Sigmoid colon (tissue), 7 donors: ENCODE measurements around the gene MRM2. TPM values are rescaled to one million over a fixed set of nuclear protein-coding genes. Genes with fewer than 3 reads are reported as not detected.

Experiments used
- DNase-seq: peaks from one replicate; pipeline ENCODE4 v3.0.0-alpha.2; 2019
- H3K27ac ChIP-seq, 4 donors: fragments of 200-600 bp; sonication (generic); one replicate each; pipeline ENCODE4 v1.5.1; 2016 to 2019; ENCODE audit warnings: mild to moderate bottlenecking in 1 of 4
- H3K27me3 ChIP-seq, 3 donors: fragments of 200-600 bp; sonication (generic); one replicate each; pipeline ENCODE4 v1.5.1; 2019; ENCODE audit warnings: mild to moderate bottlenecking in 1 of 3
- H3K36me3 ChIP-seq, 4 donors: fragments of 200-600 bp; sonication (generic); one replicate each; pipeline ENCODE4 v1.5.1; 2016 to 2019
- H3K4me1 ChIP-seq, 4 donors: fragments of 200-600 bp; sonication (generic); one replicate each; pipeline ENCODE4 v1.5.1; 2017 to 2019
- H3K4me3 ChIP-seq, 4 donors: fragments of 200-600 bp; sonication (generic); one replicate each; pipeline ENCODE4 v1.5.1; 2017 to 2019; ENCODE audit warnings: mild to moderate bottlenecking in 2 of 4, moderate library complexity in 1 of 4
- H3K9me3 ChIP-seq, 4 donors: fragments of 200-600 bp in 3 of 4; sonication (generic) in 3 of 4; one replicate each; pipeline versions ENCODE4 v1.5.1 to v1.6.1; 2013 to 2019
- EP300 ChIP-seq, 4 donors: sonication (generic); formaldehyde crosslinking; IDR thresholded peaks; one replicate each; pipeline ENCODE4 v1.6.1; 2017; ENCODE audit warnings: antibody characterized with exemption in 4 of 4
- POLR2A ChIP-seq, 2 donors: fragments of 450-650 bp; IDR thresholded peaks; one replicate each; pipeline ENCODE4 v1.6.1; 2016; ENCODE audit warnings: antibody characterized with exemption in 2 of 2, mild to moderate bottlenecking in 2 of 2, moderate library complexity in 2 of 2
- POLR2AphosphoS5 ChIP-seq, 4 donors: sonication (generic); formaldehyde crosslinking; IDR thresholded peaks; one replicate each; pipeline ENCODE4 v1.6.1; 2017; ENCODE audit warnings: antibody characterized with exemption in 4 of 4
- WGBS, 2 donors: extraction: QIAGEN DNeasy Blood & Tissue Kit; methylation state at CpG; one replicate each; pipeline ENCODE4 v1.1.7; 2013; 5-methylcytosine and 5-hydroxymethylcytosine counted together
- intact Hi-C: fragments of 100-400 bp; cut with DNase I; formaldehyde crosslinking; loops from one replicate; pipeline ENCODE4 v1.15.1; 2023
- polyA plus RNA-seq, 3 donors: library from polyadenylated mRNA; stranded (reverse); fragments of 200-250 nt; gene quantifications; one replicate each; pipeline ENCODE4 v1.2.3, GENCODE V29; 2013
- total RNA-seq, 4 donors: library from RNA; depleted of rRNA; stranded (reverse); fragments of >200 nt; gene quantifications; one replicate each; pipeline ENCODE4 v1.1.0, GENCODE V29; 2016
- TF ChIP-seq, protein P1 (sequence below), 4 experiments: fragments of 450-650 bp in 3 of 4; fragments of 200-600 bp in 1 of 4; IDR thresholded peaks; one replicate each; pipeline ENCODE4 v1.5.1; 2016 to 2019; ENCODE audit warnings: antibody characterized with exemption in 4 of 4, mild to moderate bottlenecking in 3 of 4, moderate library complexity in 2 of 4
- donor health status: healthy with polysubstance abuse.
- donor health status: Bipolar disorder and iron deficiency.
- donor health status: healthy.

The MRM2 gene
- total and polyA plus RNA-seq, 7 donors = 12.6 to 25.0 (median 18.5) TPM

DNA sequence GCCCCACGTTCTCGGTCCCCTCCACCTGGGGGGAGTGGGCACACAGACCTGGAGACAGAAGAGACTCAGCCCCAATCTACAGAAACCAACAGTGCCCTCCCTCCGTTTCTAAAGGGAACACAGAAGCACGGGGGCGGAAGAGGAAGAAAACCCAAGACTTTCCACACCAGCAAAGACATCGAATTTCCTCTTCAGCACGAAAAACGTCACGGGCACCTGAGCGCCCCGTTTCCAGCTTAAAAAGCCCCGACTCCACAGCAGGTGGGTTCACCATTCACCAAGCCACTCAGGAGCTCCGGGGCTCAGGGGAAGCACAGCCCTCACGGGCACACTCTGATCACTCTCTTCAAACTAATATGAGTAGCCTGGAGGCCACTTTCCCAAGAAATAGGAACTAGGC, 19.6 kb upstream of the MRM2 start:
- Histone ChIP-seq H3K9me3 (no peaks in the 10 kb centered on the region), H3K4me1 (no peaks in the 10 kb centered on the region), H3K36me3 (peaks cover 0 to 36% (median 6%) of the 10 kb centered on the region in 4 donors), H3K27ac (no peak overlapping the region), H3K27me3 (no peaks in the 10 kb centered on the region), H3K4me3 (no peak overlapping the region)
- TF ChIP-seq POLR2AphosphoS5 (IDR thresholded peaks at IDR 0.05) (no peak), POLR2A (IDR thresholded peaks at IDR 0.05) (no peak), EP300 (IDR thresholded peaks at IDR 0.05) (no peak)
- TF ChIP-seq, protein P1, sequence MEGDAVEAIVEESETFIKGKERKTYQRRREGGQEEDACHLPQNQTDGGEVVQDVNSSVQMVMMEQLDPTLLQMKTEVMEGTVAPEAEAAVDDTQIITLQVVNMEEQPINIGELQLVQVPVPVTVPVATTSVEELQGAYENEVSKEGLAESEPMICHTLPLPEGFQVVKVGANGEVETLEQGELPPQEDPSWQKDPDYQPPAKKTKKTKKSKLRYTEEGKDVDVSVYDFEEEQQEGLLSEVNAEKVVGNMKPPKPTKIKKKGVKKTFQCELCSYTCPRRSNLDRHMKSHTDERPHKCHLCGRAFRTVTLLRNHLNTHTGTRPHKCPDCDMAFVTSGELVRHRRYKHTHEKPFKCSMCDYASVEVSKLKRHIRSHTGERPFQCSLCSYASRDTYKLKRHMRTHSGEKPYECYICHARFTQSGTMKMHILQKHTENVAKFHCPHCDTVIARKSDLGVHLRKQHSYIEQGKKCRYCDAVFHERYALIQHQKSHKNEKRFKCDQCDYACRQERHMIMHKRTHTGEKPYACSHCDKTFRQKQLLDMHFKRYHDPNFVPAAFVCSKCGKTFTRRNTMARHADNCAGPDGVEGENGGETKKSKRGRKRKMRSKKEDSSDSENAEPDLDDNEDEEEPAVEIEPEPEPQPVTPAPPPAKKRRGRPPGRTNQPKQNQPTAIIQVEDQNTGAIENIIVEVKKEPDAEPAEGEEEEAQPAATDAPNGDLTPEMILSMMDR (IDR thresholded peaks at IDR 0.05) = no peak
- WGBS, 2 donors = 59 to 92% methylated on average over 14 of the region's 14 CpGs
- no peak for DNase-seq
- intact Hi-C loops = no loop called here

- Histone ChIP-seq H3K4me1 (no peaks in the 10 kb centered on the region), H3K36me3 (peaks cover 0 to 43% (median 7%) of the 10 kb centered on the region in 4 donors), H3K27me3 (no peaks in the 10 kb centered on the region), H3K27ac (no peak overlapping the region), H3K9me3 (no peaks in the 10 kb centered on the region), H3K4me3 (no peak overlapping the region)
- 59 to 85% methylated on average over 5 of the region's 5 CpGs for WGBS, 2 donors
- intact Hi-C loops = no loop called here
- DNase-seq = no peak
- TF ChIP-seq POLR2A (IDR thresholded peaks at IDR 0.05) (no peak), POLR2AphosphoS5 (IDR thresholded peaks at IDR 0.05) (no peak), EP300 (IDR thresholded peaks at IDR 0.05) (no peak)
- TF ChIP-seq, protein P1 (IDR thresholded peaks at IDR 0.05) = no peak
These were observed 18.8 kb upstream of the MRM2 start for GRCh38 chr7:2260820-2261219.

GRCh38 chr7:2259480-2259879, 17.5 kb upstream of the MRM2 start:
- DNase-seq = no peak

GRCh38 chr7:2258661-2259365, 16.8 kb upstream of the MRM2 start:
- peaks cover 0 to 48% (median 10%) of the 10 kb centered on the region in 4 donors for H3K36me3 ChIP-seq
- H3K27me3 ChIP-seq = no peaks in the 10 kb centered on the region
- intact Hi-C loops = no loop called here
- TF ChIP-seq POLR2A (IDR thresholded peaks at IDR 0.05) (no peak), EP300 (IDR thresholded peaks at IDR 0.05) (no peak)
- no peaks in the 10 kb centered on the region for H3K4me1 ChIP-seq
- H3K4me3 ChIP-seq = no peak overlapping the region
- no peaks in the 10 kb centered on the region for H3K9me3 ChIP-seq
- H3K27ac ChIP-seq = no peak overlapping the region
- no peak for DNase-seq
- 90 to 95% methylated on average over 34 of the region's 34 CpGs for WGBS, 2 donors

More at GRCh38 chr7:2259480-2259879, 17.5 kb upstream of the MRM2 start:
- Histone ChIP-seq H3K27me3 (no peaks in the 10 kb centered on the region), H3K4me1 (no peaks in the 10 kb centered on the region), H3K27ac (no peak overlapping the region), H3K36me3 (peaks cover 0 to 52% (median 10%) of the 10 kb centered on the region in 4 donors), H3K9me3 (no peaks in the 10 kb centered on the region), H3K4me3 (no peak overlapping the region)
- WGBS, 2 donors = 90 to 93% methylated on average over 9 of the region's 9 CpGs
- TF ChIP-seq, protein P1 (IDR thresholded peaks at IDR 0.05) = no peak
- TF ChIP-seq POLR2A (IDR thresholded peaks at IDR 0.05) (no peak), EP300 (IDR thresholded peaks at IDR 0.05) (no peak), POLR2AphosphoS5 (IDR thresholded peaks at IDR 0.05) (no peak)
- intact Hi-C loops = no loop called here

- peaks cover 0 to 42% (median 9%) of the 10 kb centered on the region in 4 donors for H3K36me3 ChIP-seq
- no peak overlapping the region for H3K4me3 ChIP-seq
- intact Hi-C loops = no loop called here
- H3K27me3 ChIP-seq = no peaks in the 10 kb centered on the region
- H3K27ac ChIP-seq = no peak overlapping the region
- H3K4me1 ChIP-seq = no peaks in the 10 kb centered on the region
- TF ChIP-seq POLR2AphosphoS5 (IDR thresholded peaks at IDR 0.05) = no peak
- no peak for TF ChIP-seq EP300 (IDR thresholded peaks at IDR 0.05)
- TF ChIP-seq, protein P1 (IDR thresholded peaks at IDR 0.05) = no peak
- no peak for TF ChIP-seq POLR2A (IDR thresholded peaks at IDR 0.05)
- WGBS, 2 donors = 92 to 97% methylated on average over 17 of the region's 17 CpGs
- H3K9me3 ChIP-seq = no peaks in the 10 kb centered on the region
- DNase-seq = no peak
These were observed 15.6 kb upstream of the MRM2 start for GRCh38 chr7:2257651-2258050.
